NCI-H128 (cell line): Measurements from ENCODE around the gene SCP2D1.
"Not testable (repeated sequence)": the region's sequence is repeated elsewhere in the genome, so short reads cannot be mapped to it uniquely, and the experiment has no call there.

Source experiments
- DNase-seq: peaks from one replicate; lab custom pipeline; 2025; ENCODE audit not compliant: unreplicated experiment; lab: John Stamatoyannopoulos, UW

Gene SCP2D1

DNA sequence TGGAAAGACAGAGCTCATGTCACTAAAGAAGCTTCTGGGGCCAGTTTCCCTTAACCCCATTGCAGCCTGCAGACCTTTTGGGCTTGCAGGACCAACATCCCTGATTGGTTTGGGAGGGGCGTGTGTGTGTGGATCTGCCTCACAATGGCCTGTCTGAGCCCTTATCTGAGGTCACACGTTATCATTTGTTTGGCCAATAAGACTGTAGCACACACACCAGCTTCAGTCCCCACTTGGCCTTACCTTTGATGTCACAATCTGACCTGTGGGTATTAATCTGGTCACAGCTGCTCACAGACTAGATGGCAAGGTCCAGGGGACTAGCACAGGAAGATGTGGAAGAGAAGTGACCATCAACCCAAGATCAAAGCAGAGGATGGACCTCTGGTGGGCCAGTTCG, at the start of gene SCP2D1:
Gene SCP2D1 (plus strand): TSS at position 301 of the 400 bp plus-strand sequence. CDS start 33 bp downstream, at position 334.
- DNase-seq, result no peak

DNA sequence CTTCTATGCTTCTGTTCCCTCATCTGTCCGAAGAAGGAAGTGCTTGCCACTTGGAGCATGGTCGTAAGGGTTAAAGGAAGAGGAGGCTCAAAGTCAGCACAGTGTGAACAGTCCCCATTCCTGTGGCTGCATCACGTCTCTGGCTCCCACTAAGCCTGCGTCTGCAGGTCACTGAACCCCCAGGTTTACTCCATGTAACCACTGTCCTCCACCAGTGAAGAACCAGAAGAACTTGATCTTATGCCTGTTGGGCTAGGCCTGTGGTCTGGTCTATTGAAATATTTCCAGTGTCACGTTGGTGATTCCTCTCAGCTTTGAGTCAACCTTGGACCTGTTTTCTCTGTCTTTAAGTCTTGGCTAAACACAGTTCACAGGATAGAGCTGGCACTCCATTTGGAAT, 45.9 kb upstream of the SCP2D1 start:
- no peak for DNase-seq

DNA sequence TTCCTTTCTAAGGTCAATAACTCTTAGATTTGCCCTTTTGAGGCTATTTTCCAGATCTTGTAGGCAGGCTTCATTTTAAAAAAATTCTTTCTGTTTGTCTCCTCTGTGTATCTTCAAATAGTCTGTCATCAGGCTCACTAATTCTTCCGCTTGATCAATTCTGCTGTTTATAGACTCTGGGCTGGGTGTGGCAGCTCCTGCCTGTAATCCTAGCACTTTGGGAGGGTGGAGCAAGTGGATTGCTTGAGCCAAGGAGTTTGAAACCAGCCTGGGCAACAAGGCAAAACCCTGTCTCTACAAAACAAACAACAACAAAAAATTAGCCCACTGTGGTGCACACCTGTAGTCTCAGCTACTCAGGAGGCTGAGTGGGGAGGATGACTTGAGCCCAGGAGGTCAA, 40.0 kb upstream of the SCP2D1 start:
- no peak for DNase-seq

DNA sequence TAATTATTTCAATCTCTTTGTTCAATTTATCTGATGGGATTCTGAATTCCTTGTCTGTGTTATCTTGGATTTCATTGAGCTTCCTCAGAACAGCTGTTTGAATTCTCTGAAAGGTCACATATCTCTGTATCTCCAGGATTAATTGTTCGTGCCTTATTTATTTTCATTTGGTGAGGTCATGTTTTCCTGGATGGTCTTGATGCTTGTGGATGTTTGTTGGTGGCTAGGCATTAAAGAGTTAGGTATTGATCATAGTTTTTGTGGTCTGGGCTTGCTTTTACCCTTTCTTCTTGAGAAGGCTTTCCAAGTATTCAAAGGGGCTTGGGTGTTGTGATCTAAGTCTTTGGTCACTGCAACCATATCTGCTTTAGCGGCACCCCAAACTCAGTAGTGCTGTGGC, 39.4 kb upstream of the SCP2D1 start:
- no peak for DNase-seq

DNA sequence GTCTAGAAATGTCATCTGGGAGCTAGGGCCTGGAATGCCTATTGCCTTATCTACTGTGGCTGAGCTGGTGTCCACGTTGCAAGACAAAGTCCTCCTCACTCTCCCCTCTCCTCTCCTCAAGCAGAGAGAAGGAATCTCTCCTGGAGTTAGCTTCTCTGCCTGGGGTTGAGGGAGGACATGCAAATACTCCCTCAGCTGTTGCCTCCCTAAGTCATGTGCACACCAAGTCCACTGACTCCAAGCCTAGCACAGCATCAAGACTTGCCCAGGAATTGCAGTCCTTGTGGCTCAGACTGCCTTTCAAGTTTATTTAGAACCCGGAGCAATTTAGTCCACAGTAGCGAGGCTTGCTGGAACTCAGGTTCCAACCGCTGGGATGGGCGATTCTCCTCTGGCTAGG, 38.0 kb upstream of the SCP2D1 start:
- no peak for DNase-seq

DNA sequence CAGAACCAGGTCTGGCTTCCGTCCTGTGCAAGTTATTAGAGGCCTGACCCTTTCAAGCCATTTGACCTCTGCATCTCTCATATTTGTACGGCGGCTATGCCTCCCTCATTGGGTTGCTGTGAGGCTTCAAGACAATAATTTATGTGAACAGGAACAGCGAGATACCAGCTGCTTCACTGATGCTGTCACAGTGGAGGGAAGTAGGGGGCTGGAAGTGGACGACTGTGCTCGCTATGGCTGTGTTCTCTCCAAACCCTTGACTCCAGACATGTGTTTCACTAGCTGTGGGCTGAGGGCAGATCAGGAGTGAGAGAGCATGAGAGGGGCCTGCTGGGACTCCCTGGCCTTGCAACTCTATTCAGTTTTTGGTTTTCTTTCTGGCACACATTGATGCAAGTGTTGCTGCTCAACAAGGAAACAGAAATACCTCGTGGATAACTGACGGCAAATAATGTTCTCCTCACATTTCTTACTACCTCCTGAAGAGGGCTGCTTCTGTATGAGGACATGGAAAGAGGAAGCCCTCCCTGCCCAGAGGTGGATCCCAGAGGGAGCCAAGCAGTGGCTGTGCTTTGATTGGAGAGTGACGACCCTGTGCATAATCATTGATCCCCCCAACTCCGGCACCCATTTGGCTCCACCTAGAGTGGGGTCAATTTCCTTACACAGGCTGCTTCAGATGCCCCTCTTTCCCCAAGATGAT, 34.7 kb upstream of the SCP2D1 start:
- no peak for DNase-seq

DNA sequence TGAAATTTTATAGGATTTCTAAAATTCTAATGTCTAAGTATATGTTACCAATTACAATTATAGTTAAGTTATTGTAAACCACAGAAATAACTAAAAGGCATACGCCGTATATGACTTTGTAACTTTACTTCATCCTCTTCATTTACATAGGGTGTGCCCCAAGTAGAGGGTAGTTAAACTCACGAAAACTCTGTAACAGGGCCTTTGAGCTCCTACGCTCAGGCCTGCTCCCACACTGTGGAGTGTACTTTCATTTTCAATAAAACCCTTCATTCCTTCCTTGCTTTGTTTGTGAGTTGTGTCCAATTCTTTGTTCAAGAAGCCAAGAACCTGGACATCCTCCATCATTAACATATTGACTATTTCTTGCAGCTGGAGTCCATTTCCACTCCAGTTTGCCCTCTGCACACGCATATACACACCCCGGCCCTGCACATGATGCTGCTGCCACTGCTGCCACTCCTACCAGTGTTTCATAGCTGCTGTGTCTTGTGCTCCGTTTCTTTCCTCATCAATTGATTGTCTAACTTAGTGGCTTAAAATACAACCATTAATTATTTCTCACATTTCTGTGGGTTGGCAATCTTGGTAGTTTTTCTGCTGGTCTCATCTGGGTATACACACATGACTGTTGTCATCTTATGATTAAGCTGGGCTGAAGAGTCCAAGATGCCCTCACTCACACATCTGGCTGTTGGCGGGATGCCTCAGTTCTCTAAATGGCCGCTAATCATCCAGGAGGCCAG, 33.0 kb upstream of the SCP2D1 start:
- no peak for DNase-seq

DNA sequence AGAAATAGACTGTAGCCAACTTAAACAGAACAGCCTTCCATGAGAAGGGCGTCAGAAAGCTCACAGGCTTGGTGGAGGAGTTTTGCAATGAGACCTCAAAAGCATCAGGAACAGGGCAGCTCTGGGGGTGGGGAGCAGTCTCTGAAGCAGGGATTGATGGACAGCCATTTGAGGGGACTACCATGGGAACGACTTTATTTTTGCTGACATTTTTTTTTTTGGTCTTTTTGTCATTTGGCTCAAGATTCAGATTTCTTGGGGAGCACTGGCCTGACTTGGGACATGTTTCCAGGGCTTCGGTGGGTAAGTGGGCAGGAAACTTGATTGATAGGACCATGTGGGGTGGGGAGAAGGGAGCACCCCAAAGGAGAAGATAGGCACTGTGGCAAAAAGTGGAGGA, 32.1 kb upstream of the SCP2D1 start:
- no peak for DNase-seq

DNA sequence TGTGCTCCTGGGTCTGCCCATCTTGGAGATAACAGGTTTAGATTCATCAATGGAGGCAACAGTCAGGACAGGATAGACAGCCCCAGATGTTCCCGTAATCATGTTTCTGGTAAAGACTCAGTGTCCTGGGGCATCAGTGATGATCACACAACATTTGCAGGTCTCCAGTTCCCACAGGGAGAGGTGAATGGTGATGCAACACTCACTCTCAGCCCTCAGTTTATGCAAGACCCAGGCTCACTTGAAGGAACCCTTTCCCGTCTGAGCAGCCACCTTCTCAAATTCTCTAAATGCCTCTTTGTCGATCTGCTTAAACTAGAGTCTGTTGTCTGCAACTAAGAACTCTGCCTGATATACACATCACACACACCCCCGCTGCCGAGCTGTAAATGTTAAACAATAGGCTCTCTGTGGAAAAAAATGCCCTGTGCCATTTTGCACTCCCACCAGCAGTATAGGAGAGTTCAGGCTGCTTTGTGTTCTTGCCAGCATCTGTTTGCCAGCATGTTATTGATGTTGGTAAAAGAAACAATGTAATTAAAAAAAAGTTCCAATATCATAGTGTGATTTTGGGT, 30.1 kb upstream of the SCP2D1 start:
- DNase-seq, result no peak

DNA sequence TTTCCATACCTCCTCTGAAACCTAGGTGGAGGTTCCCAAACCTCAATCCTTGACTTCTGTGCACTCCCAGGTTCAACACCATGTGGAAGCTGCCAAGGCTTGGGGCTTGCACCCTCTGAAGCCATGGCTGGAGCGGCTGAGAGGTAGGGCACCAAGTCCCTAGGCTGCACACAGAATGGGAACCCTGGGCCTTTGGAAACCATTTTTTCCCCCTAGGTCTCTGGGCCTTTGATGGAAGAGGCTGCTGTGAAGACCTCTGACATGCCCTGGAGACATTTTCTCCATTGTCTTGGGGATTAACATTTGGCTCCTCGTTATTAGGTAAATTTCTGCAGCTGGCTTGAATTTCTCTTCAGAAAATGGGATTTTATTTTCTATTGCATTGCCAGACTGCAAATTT, 26.5 kb upstream of the SCP2D1 start:
- not testable (repeated sequence) for DNase-seq

DNA sequence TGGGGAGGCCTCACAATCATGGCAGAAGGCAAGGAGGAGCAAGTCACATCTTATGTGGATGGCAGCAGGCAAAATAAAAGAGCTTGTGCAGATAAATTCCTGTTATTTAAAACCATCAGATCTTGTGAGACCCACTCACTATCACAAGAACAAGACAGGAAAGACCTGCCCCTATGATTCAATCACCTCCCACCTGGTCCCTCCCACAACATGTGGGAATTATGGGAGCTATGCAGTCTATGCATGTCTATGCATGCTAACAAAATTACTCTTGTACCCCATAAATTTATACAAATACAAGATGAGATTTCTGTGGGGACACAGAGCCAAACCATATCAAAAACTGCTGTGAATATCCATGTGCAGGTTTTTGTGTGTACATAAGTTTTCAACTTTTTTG, 25.6 kb upstream of the SCP2D1 start:
- no peak for DNase-seq

DNA sequence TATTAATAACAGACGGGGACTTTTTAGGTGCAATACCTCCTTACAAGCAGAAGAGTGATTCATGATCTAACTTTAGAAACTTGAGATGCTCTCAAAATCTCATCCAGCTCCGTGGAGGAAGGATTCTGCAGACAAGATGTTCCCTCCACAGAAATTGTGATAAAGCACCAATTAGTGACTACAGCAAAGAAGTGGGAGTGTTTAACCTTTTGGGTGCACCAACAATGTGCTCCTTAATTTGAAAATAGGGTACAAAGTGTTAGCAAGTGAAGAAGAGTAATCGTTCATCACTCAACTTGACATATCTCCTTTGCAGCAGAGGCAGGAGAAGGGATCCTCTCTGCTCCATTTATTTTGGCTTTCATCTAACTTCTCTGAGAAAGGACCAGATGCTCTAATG, 22.8 kb upstream of the SCP2D1 start:
- DNase-seq, result no peak

DNA sequence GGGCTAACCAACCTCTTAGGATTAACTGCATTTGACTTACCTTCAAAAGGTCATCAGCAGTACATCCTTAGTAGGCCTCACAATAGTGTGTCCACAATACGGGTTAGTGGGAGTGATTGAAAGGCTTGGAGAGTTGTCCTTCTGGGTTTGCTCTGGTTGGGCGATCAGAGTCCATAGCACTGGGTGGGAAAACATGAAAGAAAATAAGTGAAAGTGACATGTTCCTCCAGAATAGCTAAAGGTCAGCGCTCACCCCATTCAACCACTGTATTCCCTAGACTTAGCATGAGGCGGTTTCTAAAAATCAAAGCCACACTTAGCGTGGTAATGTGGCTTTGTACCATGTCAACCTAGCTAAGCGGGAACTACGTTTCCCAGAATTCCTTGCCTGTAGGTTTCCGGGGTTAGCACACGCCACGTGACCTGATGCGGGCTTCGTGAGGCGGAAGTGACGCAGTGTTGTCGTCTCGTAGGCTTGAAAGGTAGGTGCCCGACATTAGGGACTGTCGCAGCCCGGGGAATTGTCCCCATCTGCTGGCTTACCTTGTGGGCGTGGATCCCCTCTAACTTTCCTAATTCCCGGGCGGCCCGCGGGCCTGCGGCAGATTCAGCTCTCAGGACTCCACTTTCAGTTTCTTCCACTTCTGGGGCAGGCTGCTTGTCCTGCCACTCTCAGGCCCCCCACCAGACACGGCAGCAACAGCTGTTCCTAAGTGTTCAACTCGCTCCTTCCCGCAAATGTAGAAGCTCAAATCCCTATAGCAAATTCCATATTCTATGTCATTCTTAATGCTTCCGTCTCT, 19.8 kb upstream of the SCP2D1 start:
- DNase-seq, result peak; percentile 83

DNA sequence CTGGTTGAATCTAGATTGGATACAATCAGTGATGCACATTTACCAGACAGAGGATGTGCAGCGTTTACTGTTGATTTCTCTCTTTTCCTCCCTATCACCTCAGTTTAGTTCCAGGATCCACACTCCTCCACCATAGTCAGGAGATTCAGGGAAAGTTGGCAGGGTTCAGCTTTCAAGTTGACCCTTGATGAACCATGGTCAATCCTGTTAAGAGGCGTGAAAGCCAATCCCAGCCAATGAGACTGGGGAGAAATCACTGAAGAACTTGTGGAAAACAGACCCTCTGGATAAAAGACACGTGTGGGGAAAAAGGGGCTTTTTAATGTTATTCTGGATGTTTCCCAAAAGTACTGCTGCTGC, 19.2 kb upstream of the SCP2D1 start:
- no peak for DNase-seq

DNA sequence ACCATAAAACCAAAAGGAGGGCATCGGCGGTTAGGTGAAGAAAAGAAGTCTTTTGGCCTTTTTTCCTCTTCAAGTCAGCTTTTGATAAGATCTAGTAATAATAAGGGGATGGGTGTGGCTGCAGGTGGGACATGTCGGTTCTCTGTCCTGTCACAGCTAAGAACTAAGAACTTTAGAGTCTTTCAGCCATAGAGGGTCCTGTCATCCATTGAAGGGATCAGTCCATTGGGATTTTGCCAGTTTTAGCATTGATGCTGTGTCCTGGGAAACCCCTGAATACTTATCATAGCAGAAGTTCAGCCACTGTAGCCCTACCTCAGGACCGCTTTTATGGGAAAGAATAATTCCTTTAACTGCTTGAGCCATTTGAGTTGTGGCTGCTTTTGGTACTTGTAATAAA, 18.2 kb upstream of the SCP2D1 start:
- DNase-seq, result no peak

DNA sequence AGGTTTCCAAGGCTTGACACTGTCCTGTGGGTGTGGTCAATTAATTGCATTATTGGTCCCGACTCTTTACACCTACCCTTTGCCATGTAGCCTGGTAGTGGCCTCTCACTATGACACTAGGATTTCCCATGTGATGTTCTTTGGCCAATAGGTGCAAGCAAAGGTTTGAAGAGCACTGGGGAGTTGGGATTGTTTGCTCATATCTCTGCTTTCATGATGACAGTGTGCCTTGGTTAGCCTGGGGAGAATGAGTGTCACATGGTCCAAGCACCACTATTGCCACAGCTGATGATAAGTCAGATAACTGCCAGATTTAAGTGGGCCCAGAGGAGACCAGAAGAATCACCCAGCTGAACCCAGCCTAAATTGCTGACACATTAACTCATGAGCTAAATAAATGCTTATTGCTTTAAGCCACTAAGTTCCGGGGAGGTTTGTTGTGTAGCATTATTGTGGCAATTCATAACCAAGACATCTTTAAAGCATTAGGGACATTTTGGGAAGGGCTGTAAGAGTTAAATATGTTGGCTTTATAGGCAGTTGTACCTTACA, 17.2 kb upstream of the SCP2D1 start:
- no peak for DNase-seq

DNA sequence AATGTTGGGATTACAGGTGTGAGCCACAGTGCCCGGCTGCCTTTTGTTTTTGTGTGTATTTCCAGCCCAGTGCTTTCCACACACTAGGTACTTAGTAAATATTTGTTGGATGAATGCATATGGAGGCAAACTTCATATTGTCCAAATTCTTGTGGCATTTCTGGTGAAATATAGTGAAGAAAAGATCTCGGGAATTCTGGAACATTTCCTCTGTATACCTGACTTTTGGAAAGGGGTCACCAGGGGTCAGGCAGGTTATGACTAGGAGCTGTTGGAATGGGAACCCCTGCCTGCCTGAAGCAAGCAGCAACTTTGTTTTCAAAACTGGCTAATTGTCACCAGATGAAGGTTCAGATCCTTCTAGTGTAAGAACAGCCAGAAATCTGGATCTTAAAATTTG, 12.1 kb upstream of the SCP2D1 start:
- DNase-seq, result no peak

DNA sequence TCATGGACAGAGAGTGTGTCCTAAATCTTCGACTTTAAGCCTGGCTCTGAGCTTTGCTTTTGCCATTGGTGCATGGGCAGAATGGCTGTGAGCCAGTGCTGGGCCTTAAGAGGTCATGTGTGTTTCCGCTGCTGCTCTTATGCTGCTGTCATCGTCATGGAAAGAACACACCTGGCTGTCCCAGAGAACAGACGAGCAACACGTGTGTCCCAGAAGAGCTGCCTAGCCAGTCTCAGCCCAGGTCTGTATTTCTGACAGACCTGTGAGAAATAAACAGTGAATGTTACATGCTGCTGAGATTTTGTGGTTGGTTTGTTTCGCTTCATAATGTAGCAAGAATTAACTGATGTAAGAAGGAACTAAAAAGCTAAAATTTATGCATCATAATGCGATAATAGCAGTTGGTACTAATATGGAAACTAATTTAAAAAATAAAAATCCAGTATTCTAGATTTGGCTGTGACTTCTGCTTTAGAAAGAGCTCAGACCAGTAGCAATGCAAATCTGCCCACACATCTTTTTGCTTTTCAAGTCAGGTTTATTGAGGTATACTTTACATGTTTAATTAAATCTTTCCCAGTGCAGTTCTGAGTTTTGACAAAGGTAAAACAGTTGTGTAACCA, 11.5 kb upstream of the SCP2D1 start:
- no peak for DNase-seq

DNA sequence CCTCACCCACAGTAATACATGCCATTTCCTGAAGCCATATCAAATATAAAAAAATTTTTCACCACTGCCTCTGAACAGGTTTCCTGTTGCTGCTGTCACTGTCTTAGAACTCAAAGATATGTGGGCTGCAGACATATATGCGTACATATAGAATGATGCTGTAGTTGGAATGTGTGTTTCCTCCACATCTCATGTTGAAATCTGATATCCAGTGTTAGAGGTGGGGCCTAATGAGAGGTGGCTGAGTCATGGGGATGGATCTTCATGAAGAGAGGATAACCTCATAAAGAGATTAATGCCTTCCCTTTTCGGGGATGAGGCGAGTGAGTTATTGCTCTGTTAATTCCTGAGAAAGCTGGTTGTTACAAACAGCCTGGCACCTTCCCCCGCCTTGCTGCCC, 7.7 kb upstream of the SCP2D1 start:
- no peak for DNase-seq

DNA sequence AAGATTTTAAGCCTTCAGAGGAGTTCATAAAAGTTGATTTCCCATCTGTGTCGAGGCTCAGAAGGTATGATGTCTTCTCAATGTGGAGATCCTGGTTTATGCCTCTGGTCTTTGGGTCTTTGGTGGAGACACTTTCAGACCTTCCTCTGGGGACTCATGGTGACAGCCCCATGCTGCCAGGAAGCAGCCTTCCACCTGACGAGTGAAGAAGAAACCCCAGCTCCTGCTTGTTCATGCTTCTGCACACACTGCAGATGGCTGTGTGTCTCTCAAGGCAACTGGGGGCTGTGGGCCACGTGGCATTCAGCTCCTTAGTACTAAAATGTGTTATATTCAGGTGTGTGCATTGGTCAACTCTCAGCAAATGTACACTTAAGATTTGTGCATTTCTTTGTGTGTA, 4.9 kb upstream of the SCP2D1 start:
- DNase-seq, result no peak

DNA sequence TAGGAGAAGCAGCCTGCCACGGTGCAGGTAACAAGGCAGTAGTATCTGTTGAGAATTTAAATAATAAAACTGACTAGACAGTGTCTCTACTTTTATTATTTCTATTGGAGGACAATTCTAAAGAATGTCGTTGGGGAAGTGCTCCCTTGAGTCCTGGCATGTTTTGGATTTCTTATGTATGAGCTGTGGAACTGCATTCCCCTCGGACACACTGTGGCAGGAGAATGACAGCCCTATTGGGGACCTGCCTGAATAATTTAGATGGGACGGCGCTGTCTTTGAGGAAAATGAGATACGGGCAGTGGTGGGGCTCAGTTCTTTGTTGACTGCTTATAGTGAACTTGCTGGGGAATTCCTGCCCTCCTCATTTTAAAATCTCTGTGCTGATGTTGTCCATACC, 2.4 kb upstream of the SCP2D1 start:
- no peak for DNase-seq
